Colon (tissue), 2 donors: ENCODE results near the gene VSTM2L.
"Not testable (repeated sequence)": the region's sequence is repeated elsewhere in the genome, so short reads cannot be mapped to it uniquely, and the experiment has no call there.

Experiments
- FAIRE-seq: peaks from 2 replicates; lab custom pipeline; 2012; peaks lifted over from hg19 to GRCh38; lab: Jason Lieb, UNC
- donor health status: control.
- donor health status: control.

VSTM2L gene

DNA sequence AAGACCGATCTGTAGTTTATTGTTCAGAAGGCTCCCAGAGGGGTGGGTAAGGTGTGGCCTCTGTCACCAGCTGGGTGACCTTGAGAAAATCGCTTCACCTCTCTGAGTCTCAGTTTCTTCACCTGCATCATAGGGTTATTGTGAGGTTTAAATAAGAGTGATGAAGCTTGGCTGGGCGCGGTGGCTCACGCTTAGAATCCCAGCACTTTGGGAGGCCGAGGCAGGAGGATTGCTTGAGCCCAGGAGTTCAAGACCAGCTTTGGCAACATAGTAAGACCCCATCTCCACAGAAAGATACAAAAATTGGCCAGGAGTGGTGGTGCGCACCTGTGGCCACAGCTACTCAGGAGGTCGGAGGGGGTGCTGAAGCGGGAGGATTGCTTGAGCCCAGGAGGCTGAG lies 36.0 kb downstream of the VSTM2L start:
- FAIRE-seq = no peak

GRCh38 chr20:37939701-37940560 lies 37.0 kb downstream of the VSTM2L start:
- no peak for FAIRE-seq

GRCh38 chr20:37940858-37941257 lies 37.9 kb downstream of the VSTM2L start:
- no peak for FAIRE-seq

GRCh38 chr20:37941332-37941731 lies 38.4 kb downstream of the VSTM2L start:
- FAIRE-seq = no peak

DNA sequence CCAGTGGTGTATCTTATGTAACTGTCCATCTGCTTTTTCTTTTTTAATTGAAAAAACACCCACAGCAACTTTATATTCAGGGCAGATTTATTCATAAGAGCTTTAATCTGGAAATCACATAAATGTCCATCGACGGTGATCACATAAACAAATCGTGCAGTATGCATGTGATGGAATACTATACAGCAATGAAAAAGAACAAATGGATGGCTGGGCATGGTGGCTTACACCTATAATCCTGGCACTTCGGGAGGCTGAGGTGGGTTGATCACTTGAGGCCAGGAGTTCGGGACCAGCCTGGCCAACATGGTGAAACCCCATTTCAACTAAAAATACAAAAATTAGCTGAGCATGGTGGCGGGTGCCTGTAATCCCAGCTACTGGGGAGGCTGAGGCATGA lies 39.1 kb downstream of the VSTM2L start:
- no peak for FAIRE-seq

DNA sequence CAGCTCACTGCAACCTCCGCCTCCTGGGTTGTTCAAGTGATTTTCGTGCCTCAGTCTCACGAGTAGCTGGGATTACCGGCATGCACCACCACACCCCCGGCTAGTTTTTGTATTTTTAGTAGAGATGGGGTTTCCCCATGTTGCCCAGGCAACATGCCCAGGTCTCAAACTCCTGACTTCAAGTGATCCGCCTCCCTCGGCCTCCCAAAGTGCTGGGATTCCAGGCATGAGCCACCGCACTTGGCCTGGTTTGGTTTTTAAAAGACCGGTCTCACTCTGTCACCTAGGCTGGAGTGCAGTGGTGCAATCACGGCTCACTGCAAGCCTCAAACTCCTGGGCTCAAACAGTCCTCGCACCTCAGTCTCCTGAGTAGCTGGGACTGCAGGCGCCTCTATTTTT lies 40.1 kb downstream of the VSTM2L start:
- FAIRE-seq = no peak

- FAIRE-seq = no peak
Observed at GRCh38 chr20:37943501-37944455, 40.9 kb downstream of the VSTM2L start.

DNA sequence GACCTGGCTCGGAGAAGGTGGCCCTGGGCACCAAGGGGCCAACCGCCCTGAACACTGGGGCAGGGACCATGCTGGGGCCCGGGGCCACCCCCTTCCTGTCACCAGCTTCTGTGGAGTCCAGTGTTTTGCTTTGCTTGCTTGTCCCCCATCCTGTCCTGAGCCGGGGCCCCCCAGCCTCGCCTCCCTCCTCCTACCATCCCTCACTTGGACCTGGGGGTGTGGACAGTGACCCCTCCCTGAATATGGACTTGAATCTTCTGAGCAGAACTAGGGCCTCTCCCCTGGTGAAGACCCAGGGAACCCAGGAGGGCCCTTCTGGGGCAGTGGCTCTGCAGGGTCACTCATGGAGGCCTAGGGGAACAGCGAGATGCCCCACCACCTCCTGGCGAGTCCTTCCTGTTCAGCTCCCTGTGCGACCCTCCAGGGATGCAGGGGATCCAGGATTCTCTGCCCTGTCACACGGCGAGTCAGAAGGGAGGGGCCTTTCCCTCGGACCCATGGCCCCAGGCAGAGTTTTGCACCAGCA lies 41.6 kb downstream of the VSTM2L start:
- FAIRE-seq = no peak

DNA sequence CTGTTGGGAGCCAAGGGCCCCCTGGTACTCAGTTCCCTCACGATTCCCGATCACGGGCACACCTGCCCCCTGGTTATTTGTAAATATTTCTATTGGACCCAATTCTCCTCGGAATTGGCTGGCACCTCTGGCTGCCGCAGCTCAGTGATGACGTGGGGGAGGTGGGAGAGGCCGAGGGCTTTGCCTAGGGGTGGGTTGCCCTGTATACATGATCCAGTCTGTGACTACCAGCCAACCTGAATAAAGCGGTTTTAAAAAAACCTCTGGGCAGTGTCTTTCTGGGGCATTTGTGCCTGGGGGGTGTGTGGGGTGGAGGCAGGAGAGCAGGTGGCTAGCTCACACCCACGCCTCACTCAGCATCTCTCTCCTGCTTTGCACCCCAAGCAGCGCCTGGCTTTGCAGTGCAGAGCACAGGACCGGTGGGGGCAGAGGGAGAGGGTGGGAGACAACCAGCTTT lies 42.2 kb downstream of the VSTM2L start:
- FAIRE-seq = no peak

- no peak for FAIRE-seq
Observed at GRCh38 chr20:37946946-37947345, 44.0 kb downstream of the VSTM2L start.

GRCh38 chr20:37947943-37948342 lies 45.0 kb downstream of the VSTM2L start:
- no peak for FAIRE-seq

DNA sequence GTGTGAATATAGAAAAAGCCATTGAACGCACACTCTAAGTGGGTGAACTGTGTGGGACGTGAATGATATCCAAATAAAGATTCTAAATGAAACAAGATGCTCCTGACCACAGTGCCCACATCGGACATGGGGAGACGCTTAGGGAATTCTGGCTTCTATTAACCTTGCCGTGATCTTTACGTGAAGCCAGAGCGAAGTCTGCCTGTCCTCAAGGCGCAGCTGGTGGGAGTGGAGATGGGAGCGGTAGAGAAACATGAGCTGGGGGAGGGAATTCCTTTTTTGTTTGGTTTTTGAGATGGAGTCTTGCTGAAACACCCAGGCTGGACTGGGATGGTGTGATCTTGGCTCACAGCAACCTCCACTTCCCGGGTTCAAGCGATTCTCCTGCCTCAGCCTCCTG lies 46.0 kb downstream of the VSTM2L start:
- FAIRE-seq = no peak

- no peak for FAIRE-seq
Observed at GRCh38 chr20:37954190-37954589, 51.3 kb downstream of the VSTM2L start.

GRCh38 chr20:37954626-37955025 lies 51.7 kb downstream of the VSTM2L start:
- no peak for FAIRE-seq

GRCh38 chr20:37955511-37955910 lies 52.6 kb downstream of the VSTM2L start:
- FAIRE-seq = no peak

DNA sequence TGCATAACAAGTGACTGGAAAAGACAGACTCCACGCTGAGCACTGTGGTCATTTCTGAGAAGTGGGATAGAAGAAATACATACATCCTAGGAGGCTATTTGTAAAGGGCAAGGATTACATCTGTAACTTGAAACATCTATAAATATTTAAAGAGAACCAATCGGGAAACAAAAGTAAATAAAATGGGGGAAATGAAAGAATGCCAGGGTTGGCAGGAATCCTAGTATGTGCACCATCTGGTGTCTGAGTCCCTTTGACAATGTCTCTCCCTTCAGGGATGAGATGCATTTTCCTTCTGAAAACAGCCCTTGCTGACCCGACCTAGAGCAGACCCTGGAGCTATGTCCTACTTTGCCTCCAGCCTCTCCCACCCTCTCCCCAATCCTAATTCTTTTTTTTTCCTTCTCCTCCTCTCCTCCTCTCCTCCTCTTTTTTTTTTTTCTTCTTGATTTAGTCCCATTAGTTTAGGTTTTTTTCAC lies 53.2 kb downstream of the VSTM2L start:
- FAIRE-seq = no peak

DNA sequence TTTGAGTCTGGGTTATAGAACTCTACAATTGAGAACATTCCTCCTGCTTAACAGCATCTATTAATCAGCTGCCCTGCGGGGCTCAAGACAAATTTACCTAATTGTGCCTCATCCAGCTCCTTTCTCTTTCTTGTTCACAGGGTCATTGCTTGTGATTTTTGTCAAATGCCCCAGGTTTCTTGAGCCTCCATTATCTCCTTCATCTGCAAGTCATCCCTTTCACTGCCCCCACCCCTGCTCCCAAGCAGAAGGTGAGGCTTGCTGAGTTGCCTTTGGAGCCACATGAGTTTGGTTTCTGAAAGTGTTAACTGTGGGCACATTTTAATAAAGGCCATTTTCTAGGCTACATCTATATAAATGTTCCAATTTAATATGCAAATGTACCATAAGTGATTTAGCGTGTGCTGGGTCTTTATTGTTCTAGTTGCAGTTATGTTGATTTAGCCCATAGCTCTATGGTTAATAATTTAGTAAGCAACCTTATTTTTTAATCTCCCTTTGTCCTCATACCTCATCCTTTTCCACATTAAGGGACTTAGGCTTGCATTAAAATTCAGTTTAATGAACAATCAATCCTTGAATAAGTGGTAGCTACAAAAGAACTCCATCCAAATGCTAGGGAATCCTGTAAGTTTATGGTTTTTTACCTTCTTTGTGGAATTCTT lies 56.1 kb downstream of the VSTM2L start:
- FAIRE-seq = no peak

- FAIRE-seq = no peak
Observed at GRCh38 chr20:37961066-37961465, 58.1 kb downstream of the VSTM2L start.

GRCh38 chr20:37963483-37963882 lies 60.6 kb downstream of the VSTM2L start:
- FAIRE-seq = not testable (repeated sequence)

DNA sequence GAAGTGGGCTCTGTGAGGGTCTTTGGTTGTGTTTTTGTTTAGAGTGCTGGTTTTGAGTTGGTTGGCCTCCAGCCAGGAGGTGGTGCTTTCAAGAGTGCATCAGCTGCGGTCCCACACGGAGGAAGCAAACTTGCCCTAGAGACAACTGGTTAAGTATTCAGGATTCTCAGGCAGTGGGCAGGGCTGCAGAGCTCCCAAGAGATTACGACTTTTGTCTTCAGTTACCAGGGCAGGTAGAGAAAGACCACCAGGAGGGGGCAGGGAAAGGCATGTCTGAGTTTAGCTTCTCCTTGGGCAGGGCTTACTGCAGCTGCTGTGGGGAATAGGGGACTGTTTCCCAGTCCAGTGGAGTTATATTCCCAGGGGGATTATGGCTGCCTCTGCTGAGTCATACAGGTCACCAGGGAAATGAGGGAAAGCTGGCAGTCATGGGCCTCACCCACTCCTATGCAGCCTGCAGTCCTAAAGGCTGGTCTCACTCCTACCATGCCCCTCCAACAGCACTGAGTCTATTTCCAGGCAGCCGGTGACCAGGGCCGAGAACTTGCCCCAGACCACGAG lies 66.0 kb downstream of the VSTM2L start:
- no peak for FAIRE-seq

DNA sequence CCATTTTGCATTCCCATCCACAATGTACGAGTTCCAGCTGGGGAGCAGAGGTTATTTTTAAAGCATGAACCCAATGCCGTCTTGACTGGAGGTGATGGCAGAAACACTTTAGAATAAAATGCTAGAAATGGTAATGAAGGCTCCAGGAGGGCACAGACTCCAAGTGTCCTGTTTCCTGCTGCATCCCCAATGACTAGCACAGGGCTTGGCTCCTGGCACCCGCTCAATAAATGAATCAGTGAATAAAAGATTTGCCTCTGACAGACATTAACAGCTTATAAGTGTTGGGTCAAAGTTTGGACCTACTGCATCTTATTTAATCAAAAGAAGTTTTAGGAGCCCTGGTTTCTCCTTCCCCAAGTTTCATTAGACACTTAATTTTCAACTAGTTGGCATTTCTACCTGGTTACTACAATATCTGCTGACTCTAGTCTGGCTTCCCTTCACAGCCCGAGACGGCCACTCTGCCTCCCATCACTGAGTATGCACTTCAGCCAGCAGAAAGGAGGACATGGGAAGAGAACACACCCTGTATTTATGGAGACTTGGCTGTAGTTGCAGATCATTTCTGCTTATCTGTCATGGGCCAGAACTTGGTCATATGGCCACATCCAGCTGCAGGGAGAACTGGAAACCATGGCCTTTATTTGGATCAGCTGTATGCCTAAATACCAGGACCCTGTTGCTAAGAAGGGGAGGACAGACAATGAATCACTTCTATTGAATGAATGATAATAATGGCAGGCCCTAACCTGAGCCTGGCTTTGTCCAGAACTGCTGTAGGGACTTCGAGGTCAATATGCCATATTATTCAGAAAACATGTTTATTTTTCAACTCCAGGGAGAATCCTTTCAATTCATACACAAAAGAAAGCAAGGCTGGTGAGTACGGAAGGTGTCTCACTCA lies 67.3 kb downstream of the VSTM2L start:
- no peak for FAIRE-seq
